NCI-H69 (cell line): ENCODE results near the gene BRD7.

Source experiments
- DNase-seq: peaks from one replicate; lab custom pipeline; 2025; lab: John Stamatoyannopoulos, UW

The BRD7 gene

DNA sequence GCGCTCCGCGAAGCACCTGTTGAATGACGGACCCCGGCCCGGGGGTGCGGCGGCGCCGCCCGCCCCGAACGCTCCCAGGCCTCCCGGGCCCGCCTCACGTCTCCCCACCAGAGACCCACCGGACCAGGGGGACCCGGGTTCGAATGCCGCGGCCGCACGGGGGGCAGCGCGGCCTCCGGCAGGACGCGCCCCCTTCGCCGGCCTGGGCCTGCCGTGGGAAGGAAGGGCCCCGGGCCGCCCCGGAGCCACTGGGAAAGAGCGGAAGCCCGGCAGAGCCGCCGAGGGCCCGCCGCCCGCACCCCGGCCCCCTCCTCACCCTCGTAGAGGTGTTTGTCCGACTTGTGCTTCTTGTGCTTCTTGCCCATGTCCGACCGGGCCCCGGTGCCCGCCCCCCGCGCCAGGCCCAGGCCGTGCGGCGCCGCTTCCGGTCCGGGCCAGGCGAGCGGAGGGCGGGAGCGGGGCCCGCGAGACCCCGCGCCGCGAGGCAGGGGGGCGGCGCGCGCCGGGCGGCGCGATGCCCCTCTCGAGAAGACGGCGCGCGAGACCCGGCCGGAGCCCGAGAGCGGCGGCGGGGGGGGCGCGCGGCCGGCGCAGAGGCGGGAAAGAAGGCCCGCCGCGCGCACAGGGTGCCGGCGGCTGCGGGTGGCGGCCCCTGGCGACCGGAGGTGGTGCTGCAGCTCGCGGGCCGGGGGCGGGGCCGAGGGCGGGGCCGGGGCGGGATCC, at the start of gene BRD7:
Gene BRD7, minus strand, starts transcription at position 579 of the 723 bp plus-strand sequence. Its CDS starts 214 bp downstream, at position 365.
- peak; percentile 83 for DNase-seq

DNA sequence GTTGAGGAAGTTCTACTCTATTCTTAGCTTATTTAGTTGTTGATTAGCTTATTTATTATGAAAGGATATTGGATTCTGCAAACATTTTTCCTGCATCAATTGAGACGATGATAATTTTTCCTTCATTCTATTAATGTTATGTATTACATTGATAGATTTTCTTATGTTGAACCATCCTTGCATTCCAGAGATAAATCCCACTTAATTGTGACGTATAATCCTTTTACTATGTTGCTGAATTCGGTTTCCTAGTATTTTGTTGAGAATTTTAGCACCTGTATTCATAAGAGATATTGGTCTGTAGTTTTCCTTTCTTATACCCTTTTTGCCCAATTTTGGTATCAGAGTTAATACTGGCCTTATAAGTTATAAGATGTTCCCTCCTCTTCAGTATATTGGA, 47.6 kb upstream of the BRD7 start:
- DNase-seq, result no peak

DNA sequence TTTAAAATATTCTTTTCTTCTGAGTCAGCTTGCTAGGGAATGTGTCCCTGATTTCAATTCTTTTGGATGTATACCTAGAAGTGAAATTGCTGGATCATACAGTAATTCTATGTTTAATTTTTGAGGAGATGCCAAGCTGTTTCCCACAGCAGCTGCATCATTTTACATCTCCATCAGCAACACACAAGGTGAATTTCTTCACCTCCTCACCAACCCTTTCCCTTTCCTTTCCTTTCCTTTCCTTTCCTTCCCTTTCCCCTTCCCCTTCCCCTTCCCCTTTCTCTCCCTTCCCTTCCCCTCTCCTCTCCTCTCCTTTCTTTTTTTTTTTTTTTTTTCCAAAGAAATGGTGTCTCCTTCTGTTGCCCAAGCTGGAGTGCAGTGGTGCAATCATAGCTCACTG, 45.4 kb upstream of the BRD7 start:
- DNase-seq, result no peak

DNA sequence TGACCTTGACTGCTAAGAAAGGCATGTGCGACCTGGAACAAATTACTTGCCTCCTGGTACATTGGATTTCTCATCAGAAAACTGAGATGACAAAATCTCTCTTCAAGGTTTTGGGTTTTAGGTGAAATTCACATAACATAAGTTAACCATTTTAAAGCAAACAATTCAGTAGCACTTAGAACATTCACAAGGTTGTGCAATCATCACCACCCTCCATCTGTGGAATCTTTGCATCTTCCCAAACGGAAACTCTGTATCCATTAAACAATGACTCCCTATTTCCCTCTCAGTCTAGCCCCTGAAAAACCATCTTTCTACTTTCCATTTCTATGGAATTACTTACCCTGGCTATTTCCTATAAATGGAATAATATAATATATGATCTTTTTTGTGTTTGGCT, 42.2 kb upstream of the BRD7 start:
- no peak for DNase-seq

DNA sequence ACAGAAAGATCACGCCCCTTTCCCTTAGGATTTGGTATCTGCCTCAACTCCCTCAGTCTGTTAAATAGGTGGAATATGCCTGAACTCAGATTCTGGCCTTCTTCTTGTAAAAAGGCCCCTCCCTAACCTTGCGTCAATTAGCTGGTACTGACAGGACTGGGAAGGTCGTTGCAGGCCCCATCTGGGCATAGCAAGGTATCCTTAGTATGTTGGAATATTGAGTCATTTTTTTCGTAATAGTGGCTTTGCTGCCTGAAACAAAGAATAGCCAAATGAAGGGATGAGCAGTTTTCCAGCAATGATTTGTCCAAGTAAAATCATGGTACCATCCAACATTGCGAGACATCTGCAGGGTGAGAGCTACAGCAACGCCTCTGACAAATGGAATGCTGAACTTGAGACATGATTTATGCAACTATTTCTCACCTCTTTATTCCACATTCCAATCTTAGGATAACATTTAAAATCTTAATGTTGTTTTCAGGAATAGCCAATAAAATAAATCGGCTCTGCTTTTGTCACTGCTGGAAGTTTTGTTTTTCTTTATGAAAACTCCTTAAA, 39.3 kb upstream of the BRD7 start:
- DNase-seq, result no peak

DNA sequence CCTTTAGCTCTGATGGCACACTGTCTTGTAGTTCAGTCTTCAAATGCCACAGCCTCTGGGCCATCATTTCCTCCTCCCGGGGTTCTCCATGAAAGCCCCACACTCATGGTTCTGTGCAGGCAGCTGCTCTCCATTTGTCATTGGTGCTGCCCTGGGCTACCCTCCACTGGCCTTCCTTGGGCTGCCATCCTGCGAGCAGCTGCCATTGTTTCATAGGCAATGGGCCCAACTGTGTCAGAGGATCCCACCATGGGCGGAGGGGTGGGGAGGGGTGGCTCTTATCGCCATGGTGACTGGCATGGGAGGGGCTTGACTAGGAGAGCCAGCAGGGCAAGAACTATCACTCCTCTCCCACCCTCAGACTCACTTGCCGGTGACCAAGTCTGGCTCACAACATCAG, 38.6 kb upstream of the BRD7 start:
- no peak for DNase-seq

DNA sequence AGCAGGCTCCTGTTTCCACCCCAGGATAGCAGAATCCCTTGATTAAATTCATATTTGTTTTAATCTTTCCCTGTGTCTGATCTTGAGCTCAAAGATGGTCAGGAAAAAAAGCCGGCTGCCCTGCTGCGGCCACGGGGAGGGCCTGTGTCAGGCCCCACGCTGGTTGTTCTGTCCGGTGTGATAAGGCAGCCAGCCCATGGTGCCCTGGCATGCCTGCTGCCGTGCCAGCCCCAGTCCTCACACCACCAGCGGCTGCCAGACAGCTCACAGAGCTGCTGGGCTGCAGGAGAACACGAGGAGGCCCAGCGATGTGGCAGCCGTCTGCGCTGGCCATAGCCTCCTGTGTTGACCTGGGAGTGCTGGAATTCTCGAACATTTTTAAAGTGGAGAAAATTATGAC, 34.7 kb upstream of the BRD7 start:
- no peak for DNase-seq

DNA sequence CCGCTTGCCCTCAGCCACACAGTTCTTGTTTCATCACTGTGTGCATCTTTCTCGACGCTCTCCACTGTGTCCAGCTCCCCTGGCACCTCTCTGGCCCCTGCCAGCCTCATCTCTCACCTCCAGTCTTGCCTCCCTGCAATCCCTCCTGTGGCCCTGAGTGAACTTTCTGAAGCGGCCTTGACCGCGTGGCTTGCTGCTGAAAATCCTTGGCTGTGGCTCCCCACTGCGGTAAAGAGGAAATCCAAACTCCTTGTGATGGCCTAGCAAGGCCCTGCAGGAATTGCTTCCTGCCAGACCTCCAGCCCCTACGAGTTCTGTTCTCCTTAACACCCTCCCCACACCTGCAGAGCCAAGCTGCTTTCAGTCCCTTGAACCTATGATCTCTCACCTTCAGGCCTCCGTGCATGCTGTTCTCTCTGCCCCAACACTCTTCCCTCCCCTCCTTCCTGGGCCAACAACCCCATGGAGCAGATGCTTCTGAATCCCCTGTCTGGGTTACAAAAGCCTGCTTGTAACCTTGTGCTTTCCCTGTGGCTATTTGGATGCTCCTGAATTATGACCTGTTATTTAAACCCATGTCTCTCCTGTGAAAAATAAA, 33.6 kb upstream of the BRD7 start:
- DNase-seq, result no peak

DNA sequence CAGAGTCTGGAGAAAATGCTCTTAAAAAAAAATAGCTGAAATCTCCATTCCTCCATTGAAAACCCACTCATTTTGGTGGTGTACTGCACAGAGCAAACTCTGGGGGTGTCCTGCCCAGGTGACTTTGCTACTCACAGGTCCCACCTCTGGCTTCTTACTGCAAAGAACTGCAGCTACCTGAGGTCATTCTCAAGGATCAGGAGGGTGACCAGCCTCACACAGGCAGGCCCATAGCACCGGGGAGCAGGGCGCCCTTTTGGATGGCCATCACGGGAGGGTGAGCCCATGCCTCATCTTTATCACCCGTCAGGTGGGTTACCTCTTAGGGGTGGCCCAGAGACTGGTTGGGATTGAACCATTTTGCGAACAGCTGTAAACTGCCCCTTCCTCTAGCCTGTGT, 32.6 kb upstream of the BRD7 start:
- DNase-seq, result no peak

DNA sequence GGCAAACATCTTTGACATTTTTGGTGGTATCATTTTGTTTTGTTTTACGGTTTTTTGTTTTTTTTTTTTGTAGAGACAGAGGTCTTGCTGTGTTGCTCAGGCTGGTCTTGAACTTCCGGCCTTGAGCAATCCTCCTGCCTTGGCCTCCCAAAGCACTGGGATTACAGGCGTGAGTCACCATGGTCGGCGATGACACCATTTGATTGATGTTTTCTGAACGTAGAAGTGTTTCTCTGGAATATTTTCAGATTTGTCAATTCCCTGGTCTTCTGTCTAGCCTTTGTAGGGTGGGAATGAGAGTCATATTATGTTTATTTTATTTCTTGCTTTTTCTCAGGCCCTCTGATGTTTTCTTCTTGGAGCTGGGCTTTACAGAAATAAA, 32.2 kb upstream of the BRD7 start:
- no peak for DNase-seq

DNA sequence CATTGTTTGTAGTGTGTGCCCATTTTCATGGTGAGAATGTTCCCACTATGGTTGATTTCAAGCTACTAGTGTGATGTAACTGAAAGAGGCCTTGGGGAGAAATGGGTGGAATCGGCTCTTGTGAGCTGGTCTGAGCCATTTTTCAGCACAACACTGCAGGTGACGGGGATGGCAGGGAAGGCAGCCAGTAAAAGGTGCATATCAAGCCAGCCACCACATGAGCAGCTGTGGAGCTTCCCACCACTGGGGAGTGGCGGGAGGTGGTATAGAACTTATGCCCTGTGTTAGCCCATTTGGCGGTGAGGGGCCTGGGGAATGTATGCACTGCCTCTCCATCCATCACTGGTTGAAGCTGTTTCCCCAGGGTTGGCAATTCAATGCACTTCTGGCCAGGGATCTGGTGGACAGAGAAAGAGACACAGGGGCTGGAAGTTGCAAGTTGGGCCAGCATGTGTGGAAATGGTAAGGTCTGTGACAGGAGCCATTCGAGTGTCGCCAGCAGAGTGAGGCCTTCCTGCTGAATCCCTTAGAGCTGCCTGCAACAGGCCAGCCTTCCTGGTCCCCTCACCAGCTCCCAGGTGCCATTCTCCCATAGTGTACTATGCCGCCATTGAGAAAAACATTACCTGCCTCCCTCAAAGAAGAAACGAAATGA, 31.7 kb upstream of the BRD7 start:
- DNase-seq, result no peak

DNA sequence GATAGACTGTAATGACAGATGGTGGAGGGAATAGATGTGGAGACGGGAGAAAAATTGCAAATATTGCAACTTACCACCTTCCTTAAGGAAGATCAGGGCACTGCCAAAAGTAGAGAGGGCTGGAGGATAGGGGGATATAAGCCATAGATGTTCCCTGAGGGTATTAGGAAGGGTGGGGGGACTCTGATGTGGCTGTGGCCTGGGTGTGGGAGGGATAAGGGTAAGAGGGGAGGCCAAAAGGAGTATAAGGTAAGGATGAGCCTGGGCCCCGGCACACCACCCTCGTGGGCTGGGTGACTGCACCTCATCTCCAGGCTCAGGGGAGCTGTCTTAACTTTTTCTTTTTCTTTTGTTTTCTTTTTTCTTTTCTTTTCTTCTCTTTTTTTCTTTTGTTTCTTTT, 30.6 kb upstream of the BRD7 start:
- DNase-seq, result no peak

DNA sequence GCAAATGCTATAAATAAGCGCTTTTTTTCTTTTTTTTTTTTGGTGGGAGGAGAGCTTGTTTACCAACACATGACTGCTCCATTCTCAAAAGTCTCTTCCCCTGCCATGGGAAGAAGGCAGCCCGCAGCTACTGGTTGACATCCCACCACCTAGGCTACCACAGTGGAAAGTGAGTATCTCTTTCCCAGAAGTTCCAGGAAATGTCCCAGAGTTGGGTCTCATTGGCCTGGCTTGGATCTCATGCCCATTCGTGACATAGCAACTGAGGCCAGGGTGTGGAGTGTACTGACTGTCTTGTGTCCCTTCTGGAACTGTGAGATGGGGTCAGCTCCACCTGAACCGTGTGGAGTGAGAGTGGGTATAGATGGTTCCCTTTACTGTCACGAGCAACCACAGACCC, 29.5 kb upstream of the BRD7 start:
- DNase-seq, result no peak

DNA sequence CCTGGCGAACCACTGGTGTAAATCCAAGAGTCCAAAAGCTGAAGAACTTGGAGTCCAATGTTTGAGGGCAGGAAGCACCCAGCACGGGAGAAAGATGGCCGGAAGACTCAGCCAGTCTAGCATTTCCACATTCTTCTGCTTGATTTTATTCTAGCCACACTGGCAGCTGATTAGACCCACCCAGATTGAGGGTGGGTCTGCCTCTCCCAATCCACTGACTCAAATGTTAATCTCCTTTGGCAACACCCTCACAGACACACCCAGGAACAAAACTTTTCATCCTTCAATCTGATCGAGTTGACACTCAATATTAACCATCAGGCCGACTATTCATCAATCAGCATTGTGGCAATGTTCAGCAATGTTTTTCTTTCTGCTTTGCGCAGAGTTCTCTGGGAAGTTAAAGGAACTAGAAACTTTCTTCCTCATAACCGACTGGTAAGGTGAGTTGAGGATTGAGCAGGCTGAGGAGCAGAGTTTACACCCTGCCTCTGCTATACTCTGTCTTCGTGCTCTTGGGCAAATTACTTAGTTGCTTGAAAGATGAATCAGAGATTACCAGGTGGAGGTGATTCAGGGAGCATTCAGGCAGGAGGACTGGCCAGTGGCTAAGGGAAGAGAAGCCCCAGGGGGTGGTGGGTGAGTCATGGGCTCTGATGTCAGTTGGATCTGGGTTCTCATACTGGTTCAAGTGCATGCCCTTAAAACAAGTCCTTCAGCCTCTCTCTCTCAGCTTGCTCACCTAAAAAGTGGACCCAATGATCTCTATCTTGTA, 28.2 kb upstream of the BRD7 start:
- DNase-seq, result peak; percentile 3

DNA sequence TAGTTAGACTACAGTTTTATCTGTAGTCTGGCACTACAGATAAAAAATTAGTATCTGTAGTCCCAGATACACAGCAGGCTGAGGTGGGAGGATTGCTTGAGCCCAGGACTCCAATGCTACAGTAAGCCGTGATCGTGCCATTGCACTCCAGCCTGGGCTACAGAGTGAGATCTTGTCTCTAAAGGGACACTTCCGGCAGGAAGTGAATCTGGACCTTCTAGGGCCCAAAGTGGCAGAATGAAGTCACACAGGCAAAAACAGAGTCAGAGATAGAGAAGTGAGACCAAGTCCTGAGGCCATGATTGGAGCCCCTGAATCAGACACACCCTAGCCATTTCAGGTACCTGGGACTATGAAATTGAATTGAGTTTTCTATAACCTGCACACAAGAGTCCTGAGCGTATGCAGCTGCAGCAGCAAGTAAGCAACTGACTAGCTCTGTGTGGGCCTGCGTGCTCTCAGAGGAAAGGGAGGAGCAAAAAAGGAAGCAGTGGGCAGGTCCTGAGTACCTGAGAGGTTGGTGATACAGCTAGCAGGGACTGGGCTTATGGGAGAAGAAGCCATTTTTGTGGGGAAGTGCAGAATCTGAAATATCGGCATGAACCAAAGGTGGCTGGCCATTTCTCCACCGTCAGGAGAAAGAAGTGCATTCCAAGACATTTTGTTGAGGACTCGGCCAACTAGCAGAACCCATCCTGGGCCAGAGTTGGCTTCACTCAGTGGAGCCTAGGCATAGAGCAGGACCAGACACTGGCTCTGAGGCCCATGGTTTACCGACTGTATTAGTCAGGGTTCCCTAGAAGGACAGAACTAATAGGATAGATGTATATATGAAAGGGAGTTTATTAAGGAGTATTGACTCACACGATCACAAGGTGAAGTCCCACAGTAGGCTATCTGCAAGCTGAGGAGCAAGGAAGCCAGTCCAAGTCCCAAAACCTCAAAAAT, 27.2 kb upstream of the BRD7 start:
- no peak for DNase-seq

DNA sequence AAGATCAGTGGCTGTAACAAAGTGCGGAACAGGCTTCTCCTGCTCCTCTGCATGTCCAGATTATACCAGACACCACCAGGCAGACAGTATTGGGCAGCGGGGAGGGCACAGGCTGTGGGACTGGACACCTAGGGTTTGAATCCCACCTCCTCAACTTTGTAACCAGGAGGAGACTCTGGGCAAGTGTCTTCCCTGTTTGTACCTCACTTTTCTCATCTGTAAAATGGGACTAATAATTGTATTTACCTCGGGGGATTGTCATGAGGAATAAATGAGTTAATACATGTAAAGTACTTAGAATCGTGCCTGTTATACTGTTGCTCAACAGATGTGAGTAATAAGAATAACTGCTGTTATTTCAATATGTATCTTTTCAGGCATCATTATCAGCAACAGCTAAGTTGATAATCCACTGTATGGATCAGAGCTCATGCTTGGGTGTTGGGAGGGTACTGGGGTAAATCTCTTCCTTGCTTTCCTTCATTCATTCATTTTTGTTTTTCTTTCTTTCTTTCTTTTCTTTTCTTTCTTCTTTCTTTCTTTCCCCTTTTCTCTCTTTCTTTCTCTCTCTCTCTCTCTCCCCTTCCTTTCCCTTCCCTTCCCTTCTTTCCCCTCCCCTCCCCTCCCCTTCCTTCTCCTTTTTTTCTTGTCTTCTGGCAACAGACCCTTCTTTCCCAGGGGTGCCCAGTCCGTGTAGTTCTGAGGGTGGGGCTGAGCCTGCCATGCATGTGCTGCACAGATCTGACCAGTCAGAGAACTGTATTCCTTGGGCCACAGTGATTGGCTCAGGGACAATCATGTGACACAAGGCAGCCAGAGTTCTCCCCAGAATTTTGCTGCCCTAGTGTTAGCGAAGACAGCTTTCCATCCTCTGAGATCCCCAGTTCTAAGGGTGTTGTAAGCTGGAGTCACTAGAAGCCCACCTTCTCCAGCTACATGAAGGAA, 25.3 kb upstream of the BRD7 start:
- DNase-seq, result peak; percentile 29

DNA sequence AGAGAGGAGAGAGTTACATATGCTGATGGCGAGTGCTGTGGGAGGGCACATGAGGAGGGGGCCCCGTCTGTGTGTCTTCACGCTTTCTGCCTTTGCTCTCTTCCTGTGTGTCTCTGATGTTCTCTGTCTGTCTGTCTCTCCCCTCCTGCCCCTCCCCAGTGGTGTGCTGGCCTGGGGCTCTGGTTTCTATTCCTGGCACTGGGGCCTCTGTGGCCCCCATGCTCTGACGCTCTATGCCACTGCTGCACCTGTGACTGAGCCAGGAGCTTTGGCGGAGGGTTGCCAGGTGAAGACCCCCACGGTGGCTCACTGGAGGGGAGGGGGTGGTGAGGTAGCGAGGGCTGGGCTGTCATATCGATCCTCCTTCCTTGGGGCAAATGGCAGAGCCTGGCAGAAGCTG, 24.6 kb upstream of the BRD7 start:
- DNase-seq, result no peak

DNA sequence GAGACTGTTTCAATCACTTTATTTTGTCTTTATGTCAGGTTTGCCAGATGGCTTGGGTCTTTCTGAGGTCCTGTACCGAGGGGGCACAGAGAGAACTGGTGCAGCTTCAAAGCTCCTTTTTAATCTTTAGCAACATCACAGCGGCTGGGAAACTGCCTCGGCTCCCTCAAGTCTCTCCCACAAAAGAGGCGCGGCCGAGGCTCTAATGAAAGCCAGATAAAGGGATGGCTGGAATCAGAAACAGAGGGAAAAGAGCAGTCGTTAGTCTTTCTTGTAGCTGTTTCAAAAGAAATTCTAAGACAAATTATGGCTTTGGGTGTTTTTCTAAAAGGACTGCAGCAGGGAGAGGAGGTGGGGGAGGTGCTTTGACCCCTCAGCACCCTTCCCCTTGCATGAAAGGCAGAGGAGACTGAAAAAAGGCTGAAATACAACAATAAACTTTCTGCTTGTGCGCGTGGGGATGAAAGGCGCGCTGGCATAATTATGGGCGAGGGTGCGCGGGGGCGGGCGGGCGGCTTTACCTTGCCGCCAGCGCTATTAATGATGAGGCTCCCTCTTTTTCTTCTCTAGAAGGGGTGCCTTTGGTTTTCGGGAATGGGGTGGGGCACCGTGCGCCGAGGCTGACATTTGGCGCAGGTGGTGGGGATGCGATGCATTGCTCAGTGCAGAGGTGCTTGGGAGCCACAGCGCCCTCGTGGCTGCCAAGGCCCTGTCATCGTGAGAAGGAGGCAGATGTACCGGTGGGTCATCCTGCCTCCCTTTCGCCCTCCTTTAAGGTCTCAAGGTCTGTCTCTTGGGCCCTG, 22.3 kb upstream of the BRD7 start:
- DNase-seq, result no peak

DNA sequence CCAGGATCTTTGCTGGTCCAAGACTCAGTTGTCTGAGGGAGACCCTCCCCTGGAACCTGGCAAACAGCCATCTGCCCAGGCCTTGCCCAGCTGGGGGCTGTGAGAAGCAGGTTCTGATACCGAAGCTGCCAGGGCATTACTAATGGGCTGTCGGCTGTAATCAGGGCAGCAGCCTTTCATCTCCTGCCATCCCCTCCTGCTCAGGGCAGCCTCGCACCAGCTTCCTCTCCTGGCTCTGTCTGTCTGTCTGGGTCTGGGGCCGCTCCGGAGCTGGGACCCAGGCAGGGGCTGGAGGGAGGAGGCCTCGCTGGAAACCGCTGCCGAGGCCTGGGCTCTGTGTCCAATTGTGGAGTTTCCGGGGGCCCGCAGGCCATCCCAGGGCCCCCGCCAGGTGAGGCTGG, 21.6 kb upstream of the BRD7 start:
- DNase-seq, result no peak
